Measurements from ENCODE around the gene NUP153.
A peak's percentile ranks its signal among the peaks of the same experiment; 100 is the strongest.
"Not testable (repeated sequence)": the region's sequence is repeated elsewhere in the genome, so short reads cannot be mapped to it uniquely, and the experiment has no call there.

NUP153 gene

DNA sequence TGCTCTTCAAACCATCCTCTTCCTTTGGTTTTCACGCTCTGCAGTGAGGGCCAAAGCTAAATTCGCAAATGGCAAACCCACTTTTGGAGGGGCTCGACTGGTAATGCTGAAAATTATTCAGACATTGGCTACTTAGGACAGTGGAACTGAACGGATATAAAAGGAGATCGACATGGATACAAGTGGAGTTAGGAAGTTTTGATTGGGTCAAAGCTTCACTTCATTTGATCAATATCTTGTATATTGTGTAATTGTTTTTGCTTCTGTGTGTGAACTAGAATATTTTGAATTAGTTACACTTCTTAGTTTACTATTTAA, 105.4 kb downstream of the NUP153 start:
- DNase-seq (ENCODE audit: low read depth in 2 of 2): no peak

- DNase-seq (ENCODE audit: low read depth in 2 of 2): no peak
Observed at GRCh38 chr6:17600527-17601385, 106.0 kb downstream of the NUP153 start.

DNA sequence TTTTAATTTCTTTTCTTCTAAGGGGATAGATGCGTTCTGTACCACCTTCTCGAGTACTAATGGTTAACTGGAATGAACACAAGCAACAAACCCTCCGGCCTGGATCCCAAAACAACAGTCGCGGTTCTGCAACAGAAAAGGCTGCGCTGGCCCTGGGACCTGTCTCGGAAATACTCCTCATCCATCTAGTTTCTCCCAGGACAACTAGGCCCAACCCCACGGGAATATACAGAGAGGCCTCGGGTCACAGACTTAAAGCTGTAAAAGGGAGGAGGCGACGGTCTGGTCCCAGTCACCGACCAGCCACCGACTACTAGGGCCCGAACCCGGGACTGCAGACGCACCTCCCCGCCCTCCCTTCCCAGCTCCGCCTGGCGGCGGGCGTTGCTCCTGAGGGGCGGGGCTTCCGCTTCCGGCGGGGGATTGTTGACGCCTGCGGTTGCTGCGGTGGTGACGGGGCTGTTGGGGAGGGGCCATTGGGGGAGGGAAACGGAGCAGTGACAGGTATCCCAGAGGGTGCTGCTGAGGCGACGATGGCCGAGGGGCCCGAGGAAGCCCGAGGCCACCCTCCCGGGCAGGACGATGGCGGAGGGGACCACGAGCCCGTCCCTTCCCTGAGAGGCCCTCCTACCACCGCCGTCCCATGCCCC, 106.7 kb downstream of the NUP153 start, which contains the start of gene FAM8A1:
Gene FAM8A1 (plus strand): TSS at position 426 of the 650 bp plus-strand sequence. CDS start 108 bp downstream, at position 534.
- peak; percentile 69 to 73 for DNase-seq (ENCODE audit: low read depth in 2 of 2)

- no peak for DNase-seq (ENCODE audit: low read depth in 2 of 2)
Observed at GRCh38 chr6:17596085-17596484, 110.6 kb downstream of the NUP153 start.

DNA sequence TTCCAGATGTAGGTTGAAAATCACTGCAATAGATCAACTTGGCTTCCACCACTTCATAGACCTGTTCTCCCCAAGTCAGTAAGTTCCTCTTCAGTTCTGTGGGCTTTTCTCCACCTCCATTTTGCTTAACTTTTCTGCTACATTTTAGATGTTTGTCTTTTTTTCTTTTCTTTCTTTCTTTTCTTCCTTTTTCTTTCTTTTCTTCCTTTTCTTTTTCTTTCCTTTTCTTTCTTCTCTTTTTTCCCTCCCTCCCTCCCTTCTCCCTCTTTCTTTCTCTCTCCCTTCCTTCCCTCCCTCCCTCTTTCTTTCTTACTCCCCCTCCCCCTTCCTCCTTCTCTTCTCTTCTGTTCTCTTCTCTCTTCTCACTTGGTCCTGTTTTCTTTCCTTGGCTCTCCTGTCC, 113.5 kb downstream of the NUP153 start:
- DNase-seq (ENCODE audit: low read depth in 2 of 2): no peak

- no peak for DNase-seq (ENCODE audit: low read depth in 2 of 2)
Observed at GRCh38 chr6:17591287-17591686, 115.4 kb downstream of the NUP153 start.

DNA sequence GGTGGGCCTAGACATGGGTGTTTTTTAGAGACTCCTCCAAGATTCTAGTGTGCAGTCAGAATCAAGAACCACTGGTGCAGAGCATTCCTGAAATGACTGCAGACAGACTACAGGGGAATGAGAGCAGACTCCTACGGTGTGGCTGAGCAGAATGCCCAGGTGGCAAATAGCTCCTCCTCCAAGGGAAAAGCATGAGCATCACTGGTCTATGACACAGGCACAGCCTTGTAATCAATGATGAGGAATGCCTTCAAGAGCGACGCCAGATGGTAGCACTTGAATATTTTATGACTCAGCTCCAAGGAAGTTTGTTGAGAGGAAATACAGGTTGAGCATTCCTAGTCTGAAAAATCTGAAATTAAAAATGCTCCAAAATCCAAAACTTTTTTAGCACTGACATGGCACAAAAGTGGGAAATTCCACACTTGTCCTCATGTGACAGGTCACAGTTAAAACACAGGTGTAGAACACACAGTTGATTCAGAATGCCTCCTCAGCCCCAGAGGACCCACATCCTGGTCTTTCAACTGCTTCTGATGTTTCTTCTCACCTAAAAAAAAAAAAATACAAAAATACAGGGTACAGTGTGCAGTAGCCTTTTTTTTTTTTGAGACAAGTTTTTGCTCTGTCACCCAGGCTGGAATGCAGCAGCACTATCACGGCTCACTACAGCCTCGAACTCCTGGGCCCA, 117.2 kb downstream of the NUP153 start:
- DNase-seq (ENCODE audit: low read depth in 2 of 2): peak; percentile 63 to 68

DNA sequence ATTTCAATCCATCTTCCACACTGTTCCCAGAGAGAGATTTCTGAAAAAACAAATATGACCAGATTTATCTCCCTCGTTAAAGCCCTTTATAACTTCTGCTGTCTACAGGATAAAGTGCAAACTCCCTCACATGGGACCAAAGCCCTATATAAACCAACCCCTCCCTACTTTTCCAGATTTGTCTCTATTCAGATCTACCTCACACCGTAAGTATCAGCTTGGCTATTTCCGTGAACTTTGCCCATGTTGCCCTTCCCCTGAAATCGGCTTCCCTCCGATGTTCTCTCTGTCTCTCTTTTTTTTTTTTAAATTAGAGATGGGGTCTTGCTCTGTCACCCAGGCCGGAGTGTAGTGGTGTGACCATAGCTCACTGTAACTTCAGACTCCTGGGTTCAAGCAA, 118.7 kb downstream of the NUP153 start:
- DNase-seq (ENCODE audit: low read depth in 2 of 2): no peak

DNA sequence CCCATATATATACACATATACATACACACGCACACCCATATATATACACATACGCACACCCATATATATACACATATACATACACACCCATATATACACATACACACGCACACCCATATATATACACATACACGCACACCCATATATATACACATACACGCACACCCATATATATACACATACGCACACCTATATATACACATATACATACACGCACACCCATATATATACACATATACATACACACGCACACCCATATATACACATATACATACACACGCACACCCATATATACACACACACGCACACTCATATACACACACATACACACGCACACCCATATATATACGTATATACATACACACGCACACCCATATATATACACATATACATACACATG, 120.1 kb downstream of the NUP153 start:
- DNase-seq (ENCODE audit: low read depth in 2 of 2): not testable (repeated sequence)

GRCh38 chr6:17585766-17586490, 120.8 kb downstream of the NUP153 start:
- no peak for DNase-seq (ENCODE audit: low read depth in 2 of 2)

DNA sequence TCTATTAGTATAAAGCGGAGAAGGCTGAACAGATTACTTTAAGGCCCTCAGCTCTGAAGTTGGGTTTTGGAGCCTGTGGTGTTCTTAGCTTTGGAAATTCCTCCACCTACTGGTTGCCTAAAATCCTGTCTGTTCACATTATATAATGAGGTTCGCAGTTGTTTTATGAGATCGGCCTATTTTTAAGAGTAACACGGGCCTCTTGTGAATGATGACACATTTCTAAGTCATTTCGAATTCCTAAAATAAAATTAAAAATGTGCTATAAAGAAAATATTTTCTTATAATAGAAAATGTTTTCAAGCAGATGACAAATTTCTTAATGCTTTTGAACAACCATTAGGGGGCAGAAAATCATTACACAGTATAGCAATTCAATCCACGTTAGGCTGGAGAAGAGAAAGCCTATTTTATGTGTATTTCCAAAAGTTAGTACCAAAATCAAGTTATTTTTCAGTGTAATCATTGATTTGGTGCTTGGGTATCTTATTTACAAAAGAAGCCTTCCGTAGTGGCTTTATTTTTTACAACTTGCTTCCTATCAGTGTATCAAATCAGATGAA, 122.4 kb downstream of the NUP153 start:
- peak; percentile 56 to 61 for DNase-seq (ENCODE audit: low read depth in 2 of 2)

DNA sequence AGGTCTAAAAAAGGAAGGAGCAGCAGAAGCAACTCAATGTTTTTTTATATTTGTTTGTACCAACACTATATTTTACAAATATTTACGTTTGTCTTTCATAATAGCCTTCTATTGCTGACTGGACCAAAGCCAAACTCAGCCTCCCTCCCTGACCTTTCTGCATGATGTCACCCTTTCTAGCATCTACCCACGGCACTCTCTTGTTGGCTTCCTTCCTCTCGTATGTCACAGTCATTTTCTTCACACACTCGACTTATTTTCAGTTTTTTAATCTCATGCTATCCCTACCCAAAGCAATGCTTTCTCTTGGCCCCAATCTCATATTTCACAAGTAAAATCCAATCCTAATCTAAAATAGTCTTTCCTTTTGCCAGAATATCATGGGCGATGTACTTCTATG, 122.9 kb downstream of the NUP153 start:
- no peak for DNase-seq (ENCODE audit: low read depth in 2 of 2)

DNA sequence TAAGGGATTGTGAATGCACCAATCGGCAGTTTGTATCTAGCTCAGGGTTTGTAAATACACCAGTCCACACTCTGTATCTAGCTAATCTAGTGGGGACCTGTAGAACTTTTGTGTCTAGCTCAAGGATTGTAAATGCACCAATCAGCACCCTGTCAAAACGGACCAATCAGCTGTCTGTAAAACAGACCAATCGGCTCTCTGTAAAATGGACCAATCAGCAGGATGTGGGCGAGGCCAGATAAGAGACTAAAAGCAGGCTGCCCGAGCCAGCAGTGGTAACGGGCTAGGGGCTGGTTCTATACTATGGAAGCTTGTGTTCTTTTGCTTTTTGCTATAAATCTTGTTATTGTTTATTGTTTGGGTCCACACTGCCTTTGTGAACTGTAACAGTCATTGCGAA, 125.4 kb downstream of the NUP153 start:
- DNase-seq (ENCODE audit: low read depth in 2 of 2): not testable (repeated sequence)

GRCh38 chr6:17580518-17581048, 126.1 kb downstream of the NUP153 start:
- DNase-seq (ENCODE audit: low read depth in 2 of 2): no peak

DNA sequence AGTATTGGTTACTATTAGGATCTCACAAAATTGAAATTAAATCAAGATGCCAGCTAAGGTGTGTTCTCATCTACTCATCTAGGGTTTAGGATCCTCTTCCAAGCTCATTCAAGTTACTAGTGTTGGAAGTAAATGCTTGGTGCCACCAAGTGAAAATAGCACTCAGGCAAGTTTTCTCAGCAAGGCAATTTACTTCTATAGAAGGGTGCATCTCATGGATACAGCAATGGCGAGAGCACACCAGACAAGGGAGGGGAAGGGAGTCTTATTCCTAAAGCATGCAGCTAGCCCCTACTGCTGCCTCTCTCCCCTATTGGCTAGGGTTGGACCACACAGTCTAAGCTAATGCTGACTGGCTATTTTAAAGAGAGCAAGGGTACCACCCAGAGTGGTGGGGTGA, 129.7 kb downstream of the NUP153 start:
- DNase-seq (ENCODE audit: low read depth in 2 of 2): no peak

DNA sequence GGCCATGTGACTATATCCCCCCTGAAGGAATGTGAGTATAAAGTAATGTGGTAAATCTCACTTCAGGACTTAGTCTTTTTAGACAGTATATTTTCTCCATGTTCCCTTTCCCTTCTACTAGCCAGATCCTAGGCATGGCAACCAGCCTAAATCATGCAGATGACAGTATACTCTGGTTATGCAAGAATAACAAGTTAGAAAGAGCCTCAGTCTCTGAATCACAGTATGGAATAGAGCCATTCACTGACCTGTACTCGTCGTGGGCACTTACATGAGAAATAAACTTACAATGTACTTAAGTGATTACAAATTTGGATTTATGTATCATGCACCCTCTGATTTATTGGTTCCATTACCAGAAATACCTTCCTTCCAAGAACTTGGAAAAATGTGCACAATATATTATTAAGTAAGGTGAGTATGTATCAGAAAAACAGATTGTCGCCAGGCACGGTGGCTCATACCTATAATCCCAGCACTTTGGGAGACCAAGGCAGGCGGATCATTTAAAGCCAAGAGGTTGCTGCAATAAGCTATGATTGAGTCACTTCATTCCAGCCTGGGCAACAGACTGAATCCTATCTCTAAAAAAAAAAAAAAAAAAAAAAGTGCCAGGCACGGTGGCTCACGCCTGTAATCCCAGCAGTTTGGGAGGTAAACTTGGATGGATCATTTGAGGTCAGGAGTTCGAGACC, 131.7 kb downstream of the NUP153 start:
- DNase-seq (ENCODE audit: low read depth in 2 of 2): peak; percentile 31 to 35

DNA sequence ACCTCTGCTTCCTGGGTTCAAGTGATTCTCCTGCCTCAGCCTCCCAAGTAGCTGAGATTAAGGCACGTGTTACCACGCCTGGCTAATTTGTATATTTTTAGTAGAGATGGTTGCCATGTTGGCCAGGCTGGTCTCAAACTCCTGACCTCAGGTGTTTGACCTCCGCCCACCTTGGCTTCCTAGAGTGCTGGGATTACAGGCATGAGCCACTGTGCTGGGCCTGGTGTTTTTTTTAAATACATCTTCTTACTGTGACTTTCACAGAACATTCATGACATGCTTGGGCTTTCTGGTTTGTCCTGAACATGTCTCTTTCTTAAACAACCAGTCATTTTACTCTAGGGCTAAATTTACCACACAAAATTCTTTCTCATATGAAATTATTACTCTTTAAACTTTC, 141.3 kb downstream of the NUP153 start:
- no peak for DNase-seq (ENCODE audit: low read depth in 2 of 2)
